OCI-M1 (cell line): ENCODE measurements around the gene SPON1.
"Not testable (repeated sequence)": the region's sequence is repeated elsewhere in the genome, so short reads cannot be mapped to it uniquely, and the experiment has no call there.

Experiments used
- DNase-seq: peaks from one replicate; lab custom pipeline; 2025; lab: John Stamatoyannopoulos, UW

The SPON1 gene

DNA sequence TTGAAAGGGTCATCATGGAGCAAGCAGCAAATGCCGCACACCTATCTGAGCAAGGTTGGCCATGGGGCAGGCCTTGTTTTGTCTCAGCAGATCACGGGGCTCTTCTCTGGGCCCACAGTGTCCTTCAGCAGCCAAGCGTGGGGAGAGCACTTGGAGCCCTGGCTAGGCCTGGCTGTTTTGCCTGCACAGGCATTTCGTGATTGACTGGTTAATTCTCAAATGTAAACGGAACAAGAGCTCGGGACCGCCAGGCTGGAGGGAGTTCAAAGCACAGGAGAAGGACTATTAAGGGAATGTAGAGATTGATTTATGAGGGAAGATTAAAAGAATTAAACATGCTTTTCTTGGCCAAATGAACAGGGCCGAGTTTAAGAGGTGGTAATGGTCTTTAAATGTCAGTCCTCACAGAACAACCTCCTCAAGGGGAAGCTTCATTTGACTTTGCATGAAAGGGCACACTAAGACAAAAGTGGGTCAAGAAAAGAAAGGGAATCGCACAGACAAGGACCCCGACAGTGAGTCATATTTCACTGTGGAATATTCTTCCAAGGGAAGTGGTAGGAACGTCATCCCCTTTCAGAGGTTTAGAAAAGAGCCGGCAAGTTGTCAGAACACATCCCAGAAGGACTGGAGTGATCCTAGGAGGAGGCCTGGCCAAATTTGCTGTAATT, 20.7 kb downstream of the SPON1 start:
- DNase-seq: no peak

DNA sequence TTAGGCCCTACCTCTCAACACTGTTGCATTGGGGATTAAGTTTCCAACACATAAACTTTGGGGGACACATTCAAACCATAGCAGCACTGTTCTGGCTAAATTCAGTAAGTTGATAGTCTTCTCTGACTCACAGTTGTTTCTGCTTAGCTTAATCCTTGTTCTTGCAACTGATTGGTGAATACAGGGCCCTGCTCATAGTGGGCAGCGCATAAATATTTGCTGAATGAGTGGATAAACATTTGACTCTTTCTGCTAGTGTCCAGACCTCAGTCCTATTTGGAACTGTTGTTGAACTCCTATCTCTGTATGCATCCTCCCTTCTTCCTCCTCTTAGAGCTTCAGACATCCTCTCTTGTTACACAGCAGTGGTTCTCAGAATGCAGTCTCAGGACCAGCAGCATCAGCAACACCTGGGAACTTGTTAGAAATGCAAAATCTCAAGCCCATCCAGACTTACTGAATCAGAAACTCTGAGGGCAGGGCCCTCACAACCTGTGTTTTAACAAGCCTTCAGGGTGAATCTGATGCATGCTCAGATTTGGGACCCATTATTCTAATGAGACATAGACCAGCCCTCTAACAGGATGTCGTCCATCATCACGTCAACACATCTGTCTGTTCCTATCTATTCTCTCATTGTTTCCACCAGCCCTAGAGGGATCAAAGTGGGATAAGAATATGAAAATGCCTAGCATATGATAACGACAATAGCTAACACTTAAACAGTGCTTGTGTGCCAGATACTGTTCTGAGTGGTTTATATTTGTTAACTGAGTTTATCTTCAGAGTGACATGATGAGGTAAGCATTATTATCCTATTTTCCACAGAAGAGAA, 22.3 kb downstream of the SPON1 start:
- no peak for DNase-seq

DNA sequence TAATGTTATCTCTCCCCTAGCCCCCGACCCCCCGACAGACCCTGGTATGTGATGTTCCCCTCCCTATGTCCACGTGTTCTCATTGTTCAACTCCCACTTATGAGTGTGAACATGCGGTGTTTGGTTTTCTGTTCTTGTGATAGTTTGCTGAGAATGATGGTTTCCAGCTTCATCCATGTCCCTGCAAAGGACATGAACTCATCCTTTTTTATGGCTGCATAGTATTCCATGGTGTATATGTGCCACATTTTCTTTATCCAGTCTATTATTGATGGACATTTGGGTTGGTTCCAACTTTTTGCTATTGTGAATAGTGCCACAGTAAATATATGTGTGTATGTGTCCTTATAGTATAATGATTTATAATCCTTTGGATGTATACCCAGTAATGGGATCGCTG, 24.2 kb downstream of the SPON1 start:
- not testable (repeated sequence) for DNase-seq

DNA sequence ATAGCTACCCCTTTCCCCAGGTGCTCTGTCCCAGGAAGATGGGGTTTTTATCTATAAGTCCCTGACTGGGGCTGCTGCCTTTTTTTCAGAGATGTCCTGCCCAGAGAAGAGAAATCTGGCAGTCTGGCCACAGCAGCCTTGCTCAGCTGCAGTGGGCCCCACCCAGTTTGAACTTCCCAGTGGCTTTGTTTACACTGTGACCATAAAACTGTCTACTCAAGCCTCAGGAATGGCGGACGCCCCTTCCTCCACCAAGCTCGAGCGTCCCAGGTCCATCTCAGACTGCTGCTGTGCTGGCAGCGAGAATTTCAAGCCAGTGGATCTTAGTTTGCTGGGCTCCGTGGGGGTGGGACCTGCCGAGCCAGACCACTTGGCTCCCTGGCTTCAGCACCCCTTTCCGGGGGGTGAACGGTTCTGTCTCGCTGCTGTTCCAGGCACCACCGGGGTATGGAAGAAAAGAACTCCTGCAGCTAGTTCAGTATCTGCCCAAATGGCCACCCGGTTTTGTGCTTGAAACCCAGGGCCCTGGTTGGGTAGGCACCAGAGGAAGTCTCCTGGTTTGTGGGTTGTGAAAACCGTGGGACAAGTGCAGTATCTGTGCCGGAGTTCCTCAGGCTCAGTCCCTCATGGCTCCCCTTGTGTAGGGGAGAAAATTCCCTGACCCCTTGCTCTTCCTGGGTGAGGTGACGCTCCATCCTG, 29.8 kb downstream of the SPON1 start:
- DNase-seq: not testable (repeated sequence)

DNA sequence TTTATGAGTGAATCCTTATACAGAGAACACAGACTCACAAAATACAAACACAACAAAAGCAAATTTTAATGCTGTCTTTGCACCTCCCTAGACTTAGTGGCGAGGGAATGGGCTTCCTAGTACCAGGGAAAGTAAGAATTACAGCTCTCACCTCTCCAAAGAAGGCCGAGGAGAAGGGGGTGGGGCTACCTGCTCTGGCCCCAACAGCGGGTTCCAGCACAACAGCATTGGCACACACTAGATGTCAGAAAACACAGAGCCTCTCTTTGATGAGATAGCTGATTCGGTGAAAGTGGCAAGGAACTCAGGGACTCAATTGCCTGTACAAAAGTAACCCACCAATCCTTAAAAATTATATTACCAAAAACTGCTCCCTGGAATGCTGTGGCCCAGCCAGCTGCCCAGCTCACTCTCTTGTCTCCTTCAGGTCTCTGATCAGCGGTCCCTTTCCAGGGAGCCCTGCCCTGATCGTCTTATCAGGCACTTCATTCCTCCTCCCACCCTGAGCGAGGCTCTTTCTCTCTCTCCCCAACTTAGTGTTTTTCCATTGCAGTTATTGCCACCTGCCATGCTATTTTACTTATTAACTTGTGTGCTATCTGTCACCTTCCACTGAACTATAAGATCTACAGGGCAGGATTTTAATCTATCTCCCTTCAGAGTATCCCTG, 30.7 kb downstream of the SPON1 start:
- no peak for DNase-seq

DNA sequence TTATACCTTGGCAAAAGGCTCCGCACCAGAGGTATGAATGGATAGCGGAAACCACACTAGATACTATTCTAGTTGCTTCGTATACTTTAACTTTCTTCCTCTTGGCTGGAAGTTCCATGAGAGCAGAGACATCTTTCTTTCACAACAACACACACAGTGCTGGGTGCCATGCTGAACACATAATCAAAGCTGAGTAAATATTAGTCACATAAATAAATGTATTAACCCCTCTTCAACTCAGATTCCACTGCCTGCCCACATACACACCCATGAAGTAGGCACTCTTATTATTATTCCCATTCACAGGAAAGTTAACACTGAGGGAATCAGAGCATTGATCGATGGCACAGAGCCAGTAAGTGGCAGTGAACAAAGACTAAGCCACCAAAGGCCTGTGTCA, 35.4 kb downstream of the SPON1 start:
- no peak for DNase-seq

DNA sequence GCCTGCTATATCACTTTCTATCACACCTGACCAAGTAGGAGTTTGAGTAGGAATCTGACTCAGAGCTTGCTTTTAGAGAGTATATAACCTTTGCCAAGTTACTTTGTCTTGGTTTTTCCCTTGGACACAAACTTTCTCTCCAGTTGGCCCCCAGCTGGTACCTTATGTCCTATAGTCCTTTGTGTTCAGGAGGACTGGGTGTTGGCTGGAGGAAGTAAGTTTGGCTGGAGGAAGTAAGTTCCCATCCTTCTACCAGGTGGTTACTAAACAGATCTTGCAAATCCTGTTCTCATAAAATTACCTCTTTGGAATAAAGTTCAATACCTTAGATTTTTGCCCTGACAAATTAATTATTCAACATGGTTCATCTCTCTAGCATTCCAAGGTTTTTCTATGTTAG, 37.2 kb downstream of the SPON1 start:
- no peak for DNase-seq

DNA sequence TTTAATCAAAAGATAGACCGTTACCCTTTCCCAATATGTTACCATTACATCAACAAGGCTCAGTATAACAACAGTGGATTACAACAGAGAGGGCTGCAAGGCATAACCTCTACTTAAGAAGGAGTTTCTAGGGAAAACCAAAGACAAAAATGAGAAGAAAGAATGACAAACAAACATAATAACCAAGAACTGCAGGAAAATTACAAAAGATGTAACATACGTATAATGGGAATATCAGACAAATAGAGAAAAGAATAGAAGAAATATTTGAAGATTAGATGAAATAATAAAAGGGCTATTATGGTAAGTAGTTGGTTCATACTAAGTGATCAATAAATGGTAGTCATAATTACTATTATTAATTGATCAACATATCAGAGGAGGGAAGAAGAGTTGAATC, 39.1 kb downstream of the SPON1 start:
- DNase-seq: no peak

DNA sequence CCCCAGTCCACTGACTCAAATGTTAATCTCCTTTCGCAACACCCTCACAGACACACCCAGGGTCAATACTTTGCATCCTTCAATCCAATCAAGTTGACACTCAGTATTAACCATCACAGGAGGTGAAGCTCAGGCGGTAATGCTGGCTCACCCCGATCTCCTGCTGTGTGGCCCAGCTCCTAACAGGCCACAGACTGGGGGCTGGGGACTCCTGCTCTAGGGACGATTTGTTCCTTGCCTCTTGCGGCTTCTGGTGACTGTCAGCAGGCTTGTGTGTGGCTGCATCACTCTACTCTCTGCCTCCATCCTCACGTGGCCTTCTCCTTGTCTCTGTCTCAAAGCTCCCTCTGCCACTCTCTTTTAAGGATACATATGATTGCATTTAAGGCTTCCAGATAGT, 45.0 kb downstream of the SPON1 start:
- DNase-seq: no peak

DNA sequence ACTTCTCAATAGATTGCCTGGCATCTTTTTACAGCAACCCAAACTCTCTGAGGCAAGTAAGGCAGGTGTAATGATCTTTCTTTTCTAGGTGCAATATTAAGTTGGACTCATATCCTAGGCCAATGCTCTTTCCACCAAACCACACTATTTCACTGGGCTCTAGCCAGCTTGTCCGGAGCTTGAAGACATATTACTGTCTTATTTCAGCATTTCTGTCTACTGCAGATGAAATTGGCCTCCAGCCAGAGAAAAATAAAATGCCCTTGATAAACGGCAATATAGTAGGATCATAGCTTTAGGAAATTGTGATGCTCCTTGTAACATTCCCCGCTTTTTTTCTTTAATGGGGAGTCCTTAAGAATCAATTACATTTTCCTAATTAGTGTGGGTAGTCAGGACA, 48.1 kb downstream of the SPON1 start:
- no peak for DNase-seq

DNA sequence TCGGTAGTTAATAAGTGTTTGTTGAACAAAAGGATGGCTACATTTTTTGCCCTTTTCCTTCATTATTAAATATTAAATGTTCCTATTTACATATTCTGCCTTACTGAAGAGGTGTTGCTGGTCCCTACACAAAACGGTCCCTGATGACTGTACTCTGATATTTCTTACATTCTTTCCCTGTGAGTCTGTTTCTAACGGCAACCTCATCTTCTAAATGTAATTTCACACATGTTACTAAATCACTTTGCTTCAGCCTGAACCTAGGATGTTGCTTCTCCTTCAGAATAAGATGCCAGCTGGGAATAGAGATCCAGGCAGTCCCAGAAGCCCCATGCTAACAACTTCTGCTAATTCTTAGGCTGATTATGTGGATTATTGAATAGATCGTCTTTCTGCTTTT, 50.3 kb downstream of the SPON1 start:
- DNase-seq: no peak

DNA sequence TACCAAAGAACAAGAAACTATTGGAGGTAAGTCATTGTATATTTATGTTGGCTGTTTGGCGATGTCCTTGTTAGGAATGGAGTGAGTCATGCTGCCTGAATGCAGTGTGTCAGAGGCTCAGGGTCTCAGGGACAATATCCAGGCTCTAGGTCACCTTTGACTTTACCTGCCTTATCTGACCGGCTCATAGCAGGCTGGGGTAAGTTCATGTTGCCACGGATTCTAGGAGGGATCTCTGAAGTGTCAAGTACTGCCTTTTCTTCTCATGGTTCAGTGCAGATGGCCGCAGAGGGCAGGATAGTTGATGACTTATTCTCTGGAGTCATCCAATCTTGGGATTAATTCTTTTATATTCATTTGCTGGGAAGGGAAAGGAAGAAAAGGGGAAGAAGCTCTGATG, 53.2 kb downstream of the SPON1 start:
- no peak for DNase-seq

DNA sequence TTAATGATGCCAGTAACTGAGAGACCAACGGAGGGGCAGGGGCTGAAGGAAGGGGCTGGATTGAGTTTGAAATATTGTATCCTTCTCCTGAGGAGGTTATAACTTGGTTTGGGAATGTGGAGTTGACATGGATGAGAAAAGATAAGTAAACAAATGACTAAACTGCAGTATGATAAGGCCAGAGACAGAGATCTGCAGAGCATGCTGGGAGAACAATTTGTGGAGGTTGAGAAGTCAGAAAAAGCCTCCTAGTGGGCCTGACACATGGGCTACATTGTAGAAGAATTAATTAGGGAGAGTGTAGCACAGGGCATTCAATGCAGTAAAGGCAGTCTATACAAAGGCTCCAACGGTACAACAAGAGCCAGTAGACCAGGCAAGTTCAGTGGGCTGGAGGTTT, 55.9 kb downstream of the SPON1 start:
- no peak for DNase-seq

DNA sequence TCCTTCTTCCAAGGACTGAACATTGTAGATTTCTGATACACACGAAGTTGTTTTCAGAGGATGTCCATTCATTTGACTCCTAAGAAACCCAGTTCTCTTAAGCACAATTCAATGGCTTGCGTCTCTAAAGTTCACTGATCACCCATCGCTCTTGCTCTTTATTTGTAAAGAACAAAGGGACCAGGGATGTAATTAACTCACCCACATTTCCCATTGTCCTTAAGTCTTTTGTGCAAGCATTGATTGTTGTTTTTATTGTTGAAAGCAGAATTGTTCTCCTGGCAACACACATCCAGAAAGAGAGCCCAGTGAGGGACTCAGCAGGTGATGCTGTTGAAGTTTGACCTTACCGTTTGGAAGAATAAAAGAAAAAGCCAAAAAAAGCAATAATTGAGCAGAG, 59.2 kb downstream of the SPON1 start:
- no peak for DNase-seq

DNA sequence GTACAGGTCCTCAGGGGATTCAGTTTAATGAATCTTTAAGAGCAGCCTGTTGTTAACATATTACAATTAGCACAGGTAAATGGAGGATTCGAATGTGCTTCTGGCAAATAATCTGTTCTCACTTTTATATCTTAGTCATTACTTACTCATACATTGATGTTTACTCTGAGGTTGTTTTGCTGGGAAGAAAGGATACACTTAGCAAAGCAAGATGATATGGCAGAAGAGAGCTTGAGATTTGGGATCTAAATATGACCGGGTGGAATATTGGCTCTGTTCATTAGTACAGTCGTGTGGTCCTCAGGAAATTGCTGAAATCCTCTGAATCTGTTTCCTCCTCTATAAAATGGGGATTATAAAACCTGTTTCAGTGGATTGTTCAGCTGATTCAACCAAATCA, 59.7 kb downstream of the SPON1 start:
- DNase-seq: no peak

DNA sequence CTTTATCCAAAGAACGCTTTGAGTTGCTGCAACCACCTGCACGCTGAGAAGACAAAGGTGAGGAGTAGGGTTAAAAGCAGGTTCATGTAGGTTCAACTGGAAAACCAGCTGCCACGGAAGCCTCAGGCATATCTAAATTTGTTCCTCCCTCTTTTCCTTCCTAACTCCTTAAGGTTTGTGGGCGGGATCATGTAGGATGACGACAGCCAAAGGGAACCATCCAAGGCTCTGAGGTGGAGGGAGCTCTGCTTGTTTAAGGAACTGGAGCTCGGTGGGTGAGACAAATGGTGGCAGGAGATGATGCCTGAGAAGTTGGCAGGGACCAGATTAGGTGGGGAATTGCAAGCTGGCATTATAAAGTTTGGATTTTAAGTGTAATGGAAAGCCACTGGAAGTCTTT, 60.3 kb downstream of the SPON1 start:
- no peak for DNase-seq

DNA sequence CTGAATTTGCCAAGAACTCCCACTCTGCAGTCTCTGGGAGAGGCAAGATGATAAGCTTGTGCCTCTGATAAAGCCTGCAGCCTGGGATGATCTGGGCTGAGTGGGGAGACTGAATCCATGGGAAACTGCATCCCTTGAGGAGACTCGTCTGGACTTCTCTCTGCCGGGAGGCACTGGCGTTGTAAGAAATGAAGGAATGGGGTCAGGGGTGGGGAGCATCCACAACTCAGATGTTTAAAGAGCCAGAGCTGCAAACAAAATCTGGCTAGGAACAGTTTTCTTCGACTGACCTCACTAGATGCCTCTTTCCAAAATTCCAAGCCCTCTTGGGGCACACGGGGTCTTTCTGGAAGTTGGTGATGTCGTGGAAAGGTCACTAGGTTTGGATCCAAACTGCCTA, 64.4 kb downstream of the SPON1 start:
- no peak for DNase-seq

DNA sequence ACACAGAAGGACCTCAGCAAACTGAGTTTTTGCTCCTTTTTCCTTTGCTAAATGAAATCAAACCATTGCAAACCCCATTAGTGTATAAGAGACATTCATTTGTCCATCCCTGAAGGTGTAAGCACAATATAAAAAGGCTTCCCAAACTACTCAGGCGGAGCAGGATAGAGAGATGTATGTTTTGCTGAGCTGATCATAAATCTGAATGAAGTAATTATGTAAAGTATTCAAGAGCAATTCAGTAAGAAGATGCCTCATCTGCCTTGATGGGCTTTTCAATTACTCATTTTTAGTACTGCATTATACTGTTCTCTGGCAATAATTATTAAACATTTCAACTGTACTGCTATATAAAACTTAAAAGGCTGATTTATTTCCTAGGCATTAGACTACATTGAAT, 65.0 kb downstream of the SPON1 start:
- DNase-seq: no peak

DNA sequence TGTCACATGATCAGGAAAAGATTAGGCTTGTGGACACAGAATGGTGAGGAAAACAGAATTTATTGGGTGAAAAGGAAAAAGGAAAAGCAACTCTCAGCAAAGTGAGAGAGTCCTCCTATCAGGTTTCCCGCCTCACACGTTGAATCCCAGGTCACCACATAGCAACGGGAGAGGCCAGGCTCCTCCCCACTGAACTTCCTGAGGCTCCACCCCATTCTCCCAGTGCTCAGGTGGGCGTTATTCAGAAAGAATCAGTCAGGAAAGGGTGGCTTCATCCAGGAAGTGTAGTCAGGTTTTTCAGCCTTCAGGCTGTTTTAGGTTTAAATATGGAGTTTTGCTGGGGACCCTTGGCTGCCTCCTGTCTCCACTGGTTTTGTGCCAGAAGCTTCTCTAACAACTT, 66.9 kb downstream of the SPON1 start:
- no peak for DNase-seq

DNA sequence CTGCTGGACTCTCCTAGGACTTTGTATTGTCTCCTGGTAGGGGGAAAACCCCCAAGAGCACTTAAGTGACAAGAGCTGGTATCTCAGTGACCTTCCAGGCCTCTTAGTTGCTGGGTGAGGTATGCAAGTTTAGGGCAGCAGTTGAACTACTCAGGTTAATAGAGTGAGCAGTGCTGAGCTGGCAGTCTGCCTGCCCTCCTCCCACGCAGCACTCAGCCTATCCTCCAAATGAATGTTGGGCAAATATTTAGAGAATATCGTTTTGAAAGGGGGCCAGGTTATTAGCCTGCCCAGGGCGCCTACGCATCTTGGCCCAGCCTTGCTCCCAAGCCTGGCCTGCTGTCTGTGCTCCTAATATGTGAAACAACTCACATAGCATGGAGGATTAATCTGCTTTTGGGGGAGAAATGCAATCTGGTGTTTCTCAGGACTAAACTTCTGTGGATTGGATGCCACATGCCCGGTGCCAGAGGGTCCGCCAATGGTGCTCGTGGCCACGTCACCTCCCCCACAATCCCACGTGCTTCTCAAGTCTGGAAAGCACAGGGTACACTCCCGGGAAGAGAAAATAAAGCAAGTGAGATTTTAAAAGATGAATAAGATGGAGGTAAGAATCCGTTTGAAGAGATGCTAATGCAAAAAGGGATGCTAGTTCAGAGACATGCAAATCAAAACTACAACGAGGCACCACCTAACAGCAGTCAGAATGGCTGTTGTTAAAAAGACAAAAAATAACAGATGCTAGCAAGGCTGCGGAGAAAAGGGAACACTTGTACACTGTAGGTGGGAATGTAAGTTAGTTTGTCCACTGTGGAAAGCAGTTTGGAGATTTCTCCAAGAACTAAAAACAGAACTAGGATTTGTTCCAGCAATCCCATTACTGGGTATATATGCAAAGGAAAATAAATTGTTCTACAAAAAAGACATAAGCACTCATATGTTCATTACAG, 67.7 kb downstream of the SPON1 start:
- DNase-seq: no peak

DNA sequence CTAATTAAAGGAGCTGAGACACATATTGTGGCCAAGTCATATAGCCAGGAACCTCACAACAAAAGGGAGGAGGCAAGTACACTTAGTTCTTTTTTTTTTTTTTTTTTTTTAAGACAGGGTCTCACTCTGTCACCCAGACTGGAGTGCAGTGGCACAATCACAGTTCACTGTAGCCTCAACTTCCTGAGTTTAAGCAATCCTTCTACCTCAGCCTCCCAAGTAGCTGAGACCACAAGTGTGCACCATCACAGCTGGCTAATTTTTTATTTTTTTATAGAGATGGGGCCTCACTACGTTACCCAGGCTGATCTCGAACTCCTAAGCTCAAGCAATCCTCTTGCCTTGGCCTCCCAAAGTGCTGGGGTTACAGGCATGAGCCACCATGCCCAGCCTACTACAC, 73.0 kb downstream of the SPON1 start:
- not testable (repeated sequence) for DNase-seq
